NOMO-1 treated with dmso at 0.1 percent for 144 hours (cell line): ENCODE results near the gene UNC119B.

Source experiments
- DNase-seq: peaks from one replicate; lab custom pipeline; 2025; ENCODE audit not compliant: unreplicated experiment; lab: John Stamatoyannopoulos, UW

The UNC119B gene

GRCh38 chr12:120687578-120688289, 22.5 kb upstream of the UNC119B start:
- no peak for DNase-seq

DNA sequence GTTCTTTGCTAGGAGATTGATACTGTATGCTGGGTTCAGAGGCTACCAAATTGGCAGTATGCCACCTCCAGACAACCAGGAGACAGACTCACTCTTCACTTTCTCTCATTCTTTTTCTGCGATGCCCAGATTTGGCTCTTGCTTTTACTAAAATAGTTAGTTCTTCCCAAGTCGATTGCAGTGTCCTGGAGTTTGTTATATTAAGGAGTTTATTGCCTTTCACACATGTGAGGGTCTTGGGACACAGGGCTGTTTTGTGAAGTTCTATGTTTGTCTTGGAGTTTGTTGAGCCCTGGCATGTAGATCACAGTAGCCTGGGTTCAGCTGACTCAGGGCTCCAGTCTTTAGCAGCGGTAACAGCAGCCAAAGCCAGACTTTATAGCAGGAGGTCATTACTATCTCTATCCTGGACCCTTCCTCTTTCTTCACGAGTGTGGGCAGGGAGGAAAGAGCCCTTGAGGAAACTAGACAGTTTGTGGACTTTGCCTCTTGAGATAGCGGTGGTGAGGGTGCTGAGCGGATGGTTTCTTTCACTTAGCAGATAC, 21.7 kb upstream of the UNC119B start:
- peak; percentile 33 for DNase-seq

DNA sequence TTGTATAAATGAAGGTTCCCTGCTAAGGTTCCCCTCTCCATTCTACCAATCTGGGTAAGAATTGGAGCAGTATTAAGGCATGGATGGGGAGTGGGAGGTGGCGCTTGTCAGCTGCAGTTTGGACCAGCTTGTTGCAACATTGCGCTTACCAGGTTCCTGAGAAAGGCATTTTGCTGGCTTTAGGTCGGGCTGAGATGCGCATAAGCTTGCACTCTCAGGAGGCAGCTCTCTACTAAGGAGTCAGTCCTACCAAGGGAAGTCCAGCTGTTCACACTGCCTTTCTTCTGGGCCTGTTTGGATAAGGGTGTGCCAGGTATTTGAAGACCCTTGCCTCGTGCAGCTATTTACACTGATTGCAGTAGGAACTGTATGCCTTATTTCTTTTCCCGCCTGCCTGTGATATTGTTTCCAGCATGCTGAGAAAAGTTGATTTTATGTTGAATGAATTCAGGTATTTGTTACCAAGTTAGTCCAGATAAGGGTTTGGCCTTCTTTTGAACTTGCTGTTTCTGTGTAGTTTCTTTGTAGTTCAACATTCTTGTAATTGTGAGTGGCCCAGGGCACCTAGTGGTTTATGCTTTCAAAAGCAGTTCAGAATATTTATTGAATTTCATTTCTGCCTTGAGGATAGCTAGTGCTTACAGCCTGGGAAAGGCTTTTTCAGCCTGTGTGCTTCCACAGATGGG, 20.7 kb upstream of the UNC119B start:
- DNase-seq, result no peak

DNA sequence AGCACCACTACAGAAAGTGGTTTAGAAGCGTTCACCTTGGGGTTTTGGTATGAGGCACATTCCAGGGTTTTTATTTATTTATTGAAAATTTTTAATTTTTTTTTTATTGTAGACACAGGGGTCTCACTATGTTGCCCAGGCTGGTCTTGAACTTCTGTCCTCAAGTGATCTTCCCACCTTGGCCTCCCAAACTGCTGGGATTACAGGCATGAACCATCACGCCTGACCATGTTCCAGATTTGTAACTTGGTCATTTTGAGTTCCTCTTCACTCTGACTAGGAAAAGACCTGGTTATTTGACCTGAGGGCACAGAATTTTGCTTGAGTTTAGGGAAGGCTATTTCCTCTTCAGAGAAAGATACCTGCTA, 20.2 kb upstream of the UNC119B start:
- no peak for DNase-seq

- DNase-seq, result no peak
Observed at GRCh38 chr12:120690978-120691377, 19.3 kb upstream of the UNC119B start.

GRCh38 chr12:120692524-120693033, 17.7 kb upstream of the UNC119B start:
- DNase-seq, result no peak

- DNase-seq, result no peak
Observed at GRCh38 chr12:120693848-120694247, 16.4 kb upstream of the UNC119B start.

- no peak for DNase-seq
Observed at GRCh38 chr12:120696626-120697025, 13.6 kb upstream of the UNC119B start.

- DNase-seq, result no peak
Observed at GRCh38 chr12:120697344-120697743, 12.9 kb upstream of the UNC119B start.

DNA sequence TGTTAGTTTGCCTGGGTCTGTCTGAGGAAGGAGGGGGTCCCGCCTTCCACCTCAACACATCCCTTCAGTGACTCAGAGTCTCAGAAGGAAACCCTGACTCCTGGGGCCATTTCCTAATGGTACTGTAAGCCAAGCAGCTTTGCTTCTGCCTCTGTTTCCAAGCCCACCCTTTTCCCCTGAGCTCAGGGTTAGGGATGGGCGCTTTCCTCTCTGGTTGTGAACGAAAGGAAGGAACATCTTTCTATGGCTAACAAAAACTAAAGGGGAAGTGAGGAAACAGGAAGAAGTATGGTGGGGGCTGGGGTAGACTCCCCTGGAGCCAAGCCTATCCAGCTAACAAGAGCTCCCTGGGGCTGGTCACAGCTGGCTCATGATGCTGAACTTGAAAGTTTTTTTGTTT, 11.6 kb upstream of the UNC119B start:
- peak; percentile 41 for DNase-seq

GRCh38 chr12:120699553-120699952, 10.7 kb upstream of the UNC119B start:
- no peak for DNase-seq

DNA sequence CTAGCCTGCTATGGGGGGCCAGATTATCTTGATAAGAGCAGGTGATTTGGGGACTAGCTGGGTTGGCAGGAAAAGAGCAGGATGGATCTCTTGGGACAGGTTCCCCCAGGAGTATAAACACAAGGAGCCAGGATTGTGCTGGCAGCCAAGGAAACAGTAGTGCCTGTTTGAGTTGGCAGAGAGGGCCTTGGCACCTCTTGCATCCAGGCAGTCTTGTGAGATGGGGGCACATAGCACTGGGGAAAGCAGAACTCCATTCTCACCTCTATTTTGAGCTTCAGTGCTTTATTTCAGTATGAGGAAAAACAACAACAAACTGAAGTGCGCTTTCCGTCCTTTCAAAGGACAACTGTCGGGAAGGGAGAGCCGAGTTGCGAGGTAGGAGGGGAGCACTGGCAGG, 9.4 kb upstream of the UNC119B start:
- DNase-seq, result no peak

DNA sequence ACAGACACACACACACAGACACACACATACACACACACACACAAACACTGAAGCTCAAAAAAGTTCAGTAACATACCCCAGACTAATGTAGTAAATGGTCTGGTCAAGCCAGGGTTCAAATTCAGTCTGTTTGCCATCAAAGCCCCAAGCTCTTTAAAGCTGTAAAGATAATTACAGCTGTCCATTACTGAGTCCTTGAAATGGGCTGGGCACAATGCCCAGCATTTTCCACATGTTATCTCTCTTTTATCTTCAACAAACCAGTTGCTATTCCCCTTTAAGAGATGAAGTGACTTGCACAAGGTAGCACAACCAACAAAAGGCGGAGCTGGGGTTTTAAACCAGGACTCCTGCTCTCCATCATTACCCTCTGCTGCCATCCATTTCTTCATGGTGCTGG, 7.6 kb upstream of the UNC119B start:
- DNase-seq, result no peak

- DNase-seq, result no peak
Observed at GRCh38 chr12:120703311-120703942, 6.8 kb upstream of the UNC119B start.

DNA sequence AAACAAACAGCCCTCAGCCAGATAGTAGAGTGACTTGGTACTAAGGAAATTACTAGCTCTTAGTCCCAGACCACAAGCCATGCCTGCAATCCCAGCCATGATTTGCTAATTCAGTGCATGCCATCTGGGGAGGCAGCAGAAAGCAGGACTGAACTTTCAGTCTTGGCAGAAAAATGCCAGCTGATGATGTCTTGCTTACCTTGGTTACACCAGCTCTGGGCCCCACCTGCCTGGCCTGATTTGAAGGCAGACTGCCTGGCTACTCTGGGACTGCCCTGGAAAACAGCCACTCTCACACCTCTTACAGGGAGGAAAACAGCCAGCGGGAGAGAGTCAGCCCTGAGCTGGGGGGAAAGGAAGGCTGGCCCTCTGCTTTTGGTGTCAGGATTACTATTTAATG, 4.6 kb upstream of the UNC119B start:
- DNase-seq, result no peak

- DNase-seq, result no peak
Observed at GRCh38 chr12:120706029-120706428, 4.2 kb upstream of the UNC119B start.

DNA sequence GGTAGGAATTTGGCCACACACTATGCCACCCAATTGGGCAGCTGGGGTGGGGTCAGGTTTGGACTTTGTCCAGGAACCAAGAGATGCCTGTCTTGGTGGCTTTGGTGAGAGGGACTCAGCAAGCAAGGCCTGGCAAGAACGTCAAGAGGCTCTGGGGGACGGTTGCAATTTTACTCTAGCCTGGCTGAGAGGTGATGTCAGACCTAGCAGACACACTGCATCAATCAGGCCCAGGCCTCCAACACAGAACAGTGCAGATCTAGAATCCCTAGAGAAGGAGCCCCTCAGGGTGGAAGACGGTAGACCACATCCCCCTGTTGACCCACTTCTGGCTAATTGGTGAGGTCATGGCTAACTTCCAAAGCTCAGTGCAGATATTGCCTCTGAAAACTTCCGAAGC, 1.6 kb upstream of the UNC119B start:
- no peak for DNase-seq

- no peak for DNase-seq
Observed at GRCh38 chr12:120710805-120711296, 593 bp downstream of the UNC119B start.

- DNase-seq, result no peak
Observed at GRCh38 chr12:120711411-120711810, 1.2 kb downstream of the UNC119B start.

GRCh38 chr12:120712610-120713009, 2.4 kb downstream of the UNC119B start:
- no peak for DNase-seq

DNA sequence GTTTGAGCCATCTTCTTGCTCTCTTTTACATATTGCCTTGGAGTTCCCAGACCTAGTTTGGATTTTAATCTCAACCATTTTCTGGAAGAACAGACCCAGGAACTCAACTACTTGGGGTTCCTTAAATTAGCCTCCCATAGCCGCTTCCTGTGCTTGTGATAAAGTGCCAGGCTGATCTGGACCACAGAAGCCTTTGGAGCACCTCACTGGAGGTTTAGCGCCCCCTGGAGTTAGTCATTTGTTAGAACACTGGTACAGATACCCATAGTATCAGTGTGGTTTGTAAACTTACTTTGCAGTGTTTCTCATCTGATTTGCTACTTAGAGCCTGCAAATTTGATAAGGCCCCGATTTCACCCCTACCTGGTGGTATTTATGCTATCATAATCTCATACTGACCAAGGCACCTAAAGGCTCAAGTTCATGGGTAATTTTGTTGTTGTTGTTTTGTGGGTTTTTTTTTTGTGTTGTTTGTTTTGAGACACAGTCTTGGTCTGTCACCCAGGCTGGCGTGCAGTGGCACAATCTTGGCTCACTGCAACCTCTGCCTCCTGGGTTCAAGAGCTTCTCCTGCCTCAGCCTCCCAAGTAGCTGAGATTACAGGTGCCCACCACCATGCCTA, 3.7 kb downstream of the UNC119B start:
- DNase-seq, result peak; percentile 51
